Ishikawa (cell line): ENCODE results near the gene ERC1.

Experiments
- CEBPB ChIP-seq: IDR thresholded peaks from 2 replicates; pipeline ENCODE4 v1.6.1; 2012
- CREB1 ChIP-seq: IDR thresholded peaks from 2 replicates; pipeline ENCODE4 v1.6.1; 2012; ENCODE audit warnings: low read depth
- EGR1 ChIP-seq: IDR thresholded peaks from 2 replicates; pipeline ENCODE4 v1.6.1; 2012
- EP300 ChIP-seq: IDR thresholded peaks from 2 replicates; pipeline ENCODE4 v1.6.1; 2012; ENCODE audit warnings: borderline replicate concordance
- FOXM1 ChIP-seq: IDR thresholded peaks from 2 replicates; pipeline ENCODE4 v1.6.1; 2012; ENCODE audit warnings: low read depth, borderline replicate concordance
- MAX ChIP-seq: IDR thresholded peaks from 2 replicates; pipeline ENCODE4 v1.6.1; 2012
- NFIC ChIP-seq: IDR thresholded peaks from 2 replicates; pipeline ENCODE4 v1.6.1; 2012
- RAD21 ChIP-seq: IDR thresholded peaks from 2 replicates; pipeline ENCODE4 v1.6.1; 2012; ENCODE audit warnings: low read depth
- TAF1 ChIP-seq: IDR thresholded peaks from 2 replicates; pipeline ENCODE4 v1.6.1; 2012; ENCODE audit warnings: low read depth, mild to moderate bottlenecking
- TCF12 ChIP-seq: IDR thresholded peaks from 2 replicates; pipeline ENCODE4 v1.6.1; 2012; ENCODE audit warnings: low read depth
- TEAD4 ChIP-seq: IDR thresholded peaks from 2 replicates; pipeline ENCODE4 v1.6.1; 2012
- YY1 ChIP-seq: IDR thresholded peaks from 2 replicates; pipeline ENCODE4 v1.6.1; 2012; ENCODE audit warnings: low read depth
- ZBTB7A ChIP-seq: IDR thresholded peaks from 2 replicates; pipeline ENCODE4 v1.6.1; 2012; ENCODE audit warnings: low read depth
- TF ChIP-seq, protein P1 (sequence below): IDR thresholded peaks from 2 replicates; pipeline ENCODE4 v1.6.1; 2012; ENCODE audit warnings: low read depth, mild to moderate bottlenecking
- TF ChIP-seq, protein P2 (sequence below): IDR thresholded peaks from 2 replicates; pipeline ENCODE4 v1.6.1; 2012

Gene ERC1

DNA sequence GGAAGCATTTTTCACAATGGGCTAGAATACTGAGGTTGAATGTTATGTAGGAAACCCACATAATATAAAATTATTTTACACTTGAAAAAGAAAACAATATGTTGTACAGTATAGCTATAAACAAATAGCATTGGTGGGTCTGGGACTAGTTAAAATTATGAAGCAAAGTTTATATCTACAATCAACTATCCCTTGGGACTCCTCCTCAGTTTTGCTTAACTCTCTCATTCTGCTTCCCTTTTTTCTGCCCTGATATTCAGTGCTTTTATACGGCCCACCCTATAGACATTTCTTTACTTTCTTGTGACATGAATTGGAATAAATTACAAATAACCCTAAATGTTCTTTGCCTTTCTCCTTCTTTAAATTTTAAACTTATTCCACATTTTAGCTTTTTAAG, 302.9 kb downstream of the ERC1 start:
- no peak for TF ChIP-seq MAX
- TF ChIP-seq NFIC, result no peak
- TF ChIP-seq, protein P1, sequence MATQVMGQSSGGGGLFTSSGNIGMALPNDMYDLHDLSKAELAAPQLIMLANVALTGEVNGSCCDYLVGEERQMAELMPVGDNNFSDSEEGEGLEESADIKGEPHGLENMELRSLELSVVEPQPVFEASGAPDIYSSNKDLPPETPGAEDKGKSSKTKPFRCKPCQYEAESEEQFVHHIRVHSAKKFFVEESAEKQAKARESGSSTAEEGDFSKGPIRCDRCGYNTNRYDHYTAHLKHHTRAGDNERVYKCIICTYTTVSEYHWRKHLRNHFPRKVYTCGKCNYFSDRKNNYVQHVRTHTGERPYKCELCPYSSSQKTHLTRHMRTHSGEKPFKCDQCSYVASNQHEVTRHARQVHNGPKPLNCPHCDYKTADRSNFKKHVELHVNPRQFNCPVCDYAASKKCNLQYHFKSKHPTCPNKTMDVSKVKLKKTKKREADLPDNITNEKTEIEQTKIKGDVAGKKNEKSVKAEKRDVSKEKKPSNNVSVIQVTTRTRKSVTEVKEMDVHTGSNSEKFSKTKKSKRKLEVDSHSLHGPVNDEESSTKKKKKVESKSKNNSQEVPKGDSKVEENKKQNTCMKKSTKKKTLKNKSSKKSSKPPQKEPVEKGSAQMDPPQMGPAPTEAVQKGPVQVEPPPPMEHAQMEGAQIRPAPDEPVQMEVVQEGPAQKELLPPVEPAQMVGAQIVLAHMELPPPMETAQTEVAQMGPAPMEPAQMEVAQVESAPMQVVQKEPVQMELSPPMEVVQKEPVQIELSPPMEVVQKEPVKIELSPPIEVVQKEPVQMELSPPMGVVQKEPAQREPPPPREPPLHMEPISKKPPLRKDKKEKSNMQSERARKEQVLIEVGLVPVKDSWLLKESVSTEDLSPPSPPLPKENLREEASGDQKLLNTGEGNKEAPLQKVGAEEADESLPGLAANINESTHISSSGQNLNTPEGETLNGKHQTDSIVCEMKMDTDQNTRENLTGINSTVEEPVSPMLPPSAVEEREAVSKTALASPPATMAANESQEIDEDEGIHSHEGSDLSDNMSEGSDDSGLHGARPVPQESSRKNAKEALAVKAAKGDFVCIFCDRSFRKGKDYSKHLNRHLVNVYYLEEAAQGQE, result no peak
- TF ChIP-seq RAD21, result no peak
- no peak for TF ChIP-seq TEAD4
- TF ChIP-seq ZBTB7A, result no peak
- TF ChIP-seq, protein P2, sequence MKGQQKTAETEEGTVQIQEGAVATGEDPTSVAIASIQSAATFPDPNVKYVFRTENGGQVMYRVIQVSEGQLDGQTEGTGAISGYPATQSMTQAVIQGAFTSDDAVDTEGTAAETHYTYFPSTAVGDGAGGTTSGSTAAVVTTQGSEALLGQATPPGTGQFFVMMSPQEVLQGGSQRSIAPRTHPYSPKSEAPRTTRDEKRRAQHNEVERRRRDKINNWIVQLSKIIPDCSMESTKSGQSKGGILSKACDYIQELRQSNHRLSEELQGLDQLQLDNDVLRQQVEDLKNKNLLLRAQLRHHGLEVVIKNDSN, result no peak
- TF ChIP-seq EGR1, result no peak
- TF ChIP-seq TCF12, result no peak
- no peak for TF ChIP-seq YY1
- no peak for TF ChIP-seq FOXM1
- no peak for TF ChIP-seq TAF1
- no peak for TF ChIP-seq CREB1
- TF ChIP-seq CEBPB, result no peak
- no peak for TF ChIP-seq EP300

- TF ChIP-seq, protein P1, result no peak
- TF ChIP-seq RAD21 (no peak), TEAD4 (no peak), EGR1 (no peak), ZBTB7A (no peak), TCF12 (no peak), EP300 (no peak), CREB1 (no peak), CEBPB (no peak), NFIC (no peak), FOXM1 (no peak)
Measured at GRCh38 chr12:1297206-1297605, 306.2 kb downstream of the ERC1 start.

DNA sequence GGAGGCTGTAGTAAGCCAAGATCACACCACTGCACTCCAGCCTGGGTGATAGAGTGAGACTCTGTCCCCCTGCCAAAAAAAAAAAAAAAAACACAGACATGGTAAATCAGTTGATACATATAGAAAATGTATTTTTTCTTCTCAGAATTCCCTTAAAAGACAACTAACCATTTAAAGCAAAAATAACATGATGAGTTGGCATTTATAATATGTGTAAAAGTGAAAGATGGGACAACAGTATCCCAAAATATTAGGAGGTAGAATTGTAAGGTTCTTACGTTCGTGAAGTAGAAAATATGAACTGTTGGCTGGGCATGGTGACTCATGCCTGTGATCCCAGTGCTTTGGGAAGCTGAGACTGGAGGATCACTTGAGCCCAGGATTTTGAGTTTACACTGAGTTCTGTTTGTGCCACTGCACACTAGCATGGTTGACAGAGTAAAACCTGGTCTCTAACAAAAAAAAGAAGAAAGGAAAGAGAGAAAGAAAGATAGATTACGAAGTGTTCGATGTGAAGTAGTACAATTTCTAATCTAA, 306.7 kb downstream of the ERC1 start:
- TF ChIP-seq CEBPB, result no peak
- TF ChIP-seq FOXM1, result no peak
- no peak for TF ChIP-seq NFIC
- no peak for TF ChIP-seq TAF1
- TF ChIP-seq RAD21, result no peak
- TF ChIP-seq YY1, result no peak
- no peak for TF ChIP-seq TCF12
- TF ChIP-seq EGR1, result no peak
- TF ChIP-seq, protein P1, result no peak
- no peak for TF ChIP-seq MAX
- TF ChIP-seq TEAD4, result no peak
- no peak for TF ChIP-seq ZBTB7A
- TF ChIP-seq EP300, result no peak
- TF ChIP-seq, protein P2, result no peak
- no peak for TF ChIP-seq CREB1

GRCh38 chr12:1300460-1300859, 309.4 kb downstream of the ERC1 start:
- TF ChIP-seq TEAD4, result no peak
- no peak for TF ChIP-seq CEBPB
- no peak for TF ChIP-seq RAD21
- TF ChIP-seq TAF1, result no peak
